K562 (cell line): ENCODE data around the gene HES5. TPM values are rescaled to one million over a fixed set of nuclear protein-coding genes. Genes with fewer than 3 reads are reported as not detected.

Source experiments
- ARID1B ChIP-seq: fragments of 450-650 bp; IDR thresholded peaks from 2 replicates; pipeline ENCODE4 v1.6.1; 2016; ENCODE audit warnings: antibody characterized with exemption, mild to moderate bottlenecking, inconsistent platforms
- ATF1 ChIP-seq, 2 experiments: fragments of 450-650 bp in 1 of 2; IDR thresholded peaks; 2 replicates each; pipeline ENCODE4 v1.6.1; 2016; ENCODE audit warnings: missing compliant biosample characterization in 1 of 2, missing genetic modification characterization in 1 of 2
- CBX2 ChIP-seq: fragments of 200-600 bp; sonication (generic); IDR thresholded peaks from one replicate; pipeline ENCODE4 v1.6.1; 2012; ENCODE audit warnings: mild to moderate bottlenecking, low read length, inconsistent platforms; ENCODE audit not compliant: insufficient read depth, poor library complexity, severe bottlenecking
- CHCHD3 ChIP-seq: fragments of 250-450 bp; sonication (Bioruptor Pico); IDR thresholded peaks from 2 replicates; pipeline ENCODE4 v2.1.2; 2022; ENCODE audit warnings: mild to moderate bottlenecking
- EP300 ChIP-seq: IDR thresholded peaks from 2 replicates; pipeline ENCODE4 v1.6.1; 2012; ENCODE audit warnings: low read length, improper control_type of control experiment
- FOXM1 ChIP-seq, 2 experiments: fragments of 450-650 bp in 1 of 2; sonication (generic) in 1 of 2; formaldehyde crosslinking in 1 of 2; IDR thresholded peaks; 2 replicates each; pipeline versions ENCODE4 v1.6.1 to v1.9.0; 2017 to 2022; ENCODE audit warnings: low read depth in 2 of 2, mild to moderate bottlenecking in 2 of 2, missing genetic modification reagents in 1 of 2, moderate library complexity in 1 of 2
- PHF21A ChIP-seq: fragments of 450-650 bp; IDR thresholded peaks from 2 replicates; pipeline ENCODE4 v1.6.1; 2017; ENCODE audit warnings: low read depth, borderline replicate concordance
- POLR2B ChIP-seq: fragments of 450-650 bp; IDR thresholded peaks from 2 replicates; pipeline ENCODE4 v1.6.1; 2018; ENCODE audit warnings: low read depth; ENCODE audit not compliant: partially characterized antibody
- PRPF4 ChIP-seq: fragments of 200-400 bp; formaldehyde crosslinking; IDR thresholded peaks from one replicate; pipeline ENCODE4 v1.6.1; 2017; ENCODE audit warnings: low read length, low read depth, mild to moderate bottlenecking; ENCODE audit not compliant: insufficient read depth, poor library complexity, severe bottlenecking
- SIRT6 ChIP-seq: IDR thresholded peaks from one replicate; pipeline ENCODE4 v1.6.1; 2012; ENCODE audit warnings: low read depth, mild to moderate bottlenecking, control low read depth, inconsistent platforms, low read length, moderate library complexity
- SMAD1 ChIP-seq: fragments of 150-350 bp; IDR thresholded peaks from 2 replicates; pipeline ENCODE4 v1.6.1; 2014; ENCODE audit warnings: low read length, low read depth; ENCODE audit not compliant: partially characterized antibody
- ZKSCAN3 ChIP-seq: fragments of 250-450 bp; sonication (Bioruptor Pico); IDR thresholded peaks from 2 replicates; pipeline ENCODE4 v1.4.0; 2020
- ZNF41 ChIP-seq: fragments of 250-450 bp; sonication (Bioruptor Pico); conservative IDR thresholded peaks from 2 replicates; pipeline ENCODE4 v1.4.0; 2020; ENCODE audit warnings: mild to moderate bottlenecking
- ZNF57 ChIP-seq: fragments of 450-650 bp; formaldehyde crosslinking; IDR thresholded peaks from 2 replicates; pipeline ENCODE4 v1.4.0; 2020; ENCODE audit warnings: mild to moderate bottlenecking, moderate library complexity
- ZZZ3 ChIP-seq: fragments of 450-650 bp; IDR thresholded peaks from 2 replicates; pipeline ENCODE4 v1.6.1; 2016; ENCODE audit warnings: antibody characterized with exemption, mild to moderate bottlenecking, moderate library complexity
- polyA plus RNA-seq, 8 experiments: library from polyadenylated mRNA; depleted of rRNA in 4 of 8; stranded (reverse) in 5 of 8; unstranded in 3 of 8; fragments of >200 nt; fragmentation: Nextera tagmentation in 2 of 8; fragmentation: Illumina TruSeq in 1 of 8; extraction: Ambion mirVana in 2 of 8; extraction: Trizol in 1 of 8; gene quantifications; 2 replicates each; pipeline versions ENCODE4 v1.2.1 to v1.2.3, GENCODE V29; 2011 to 2014; ENCODE audit warnings: inconsistent platforms in 1 of 8, missing spikeins in 1 of 8
- total RNA-seq, 7 experiments: library from RNA; depleted of rRNA in 6 of 7; stranded (reverse); fragments of >200 nt in 6 of 7; fragmentation: Illumina TruSeq in 2 of 7; extraction: Trizol in 2 of 7; gene quantifications; 2 replicates each; pipeline versions ENCODE4 v1.2.1 to v1.2.3, GENCODE V29; 2011 to 2021; ENCODE audit warnings: low replicate concordance in 1 of 7
- TF ChIP-seq, protein P1 (sequence below): fragments of 250-450 bp; sonication (Bioruptor Pico); IDR thresholded peaks from 2 replicates; pipeline ENCODE4 v1.5.0; 2021; ENCODE audit warnings: mild to moderate bottlenecking, borderline replicate concordance
- TF ChIP-seq, protein P2 (sequence below): fragments of 250-450 bp; sonication (Bioruptor Pico); IDR thresholded peaks from 2 replicates; pipeline ENCODE4 v1.5.1; 2021; ENCODE audit warnings: mild to moderate bottlenecking
- TF ChIP-seq, protein P3 (sequence below): fragments of 250-450 bp; sonication (Bioruptor Pico); IDR thresholded peaks from 2 replicates; pipeline ENCODE4 v1.8.0; 2022; ENCODE audit warnings: moderate library complexity, mild to moderate bottlenecking, inconsistent platforms
- TF ChIP-seq, protein P4 (sequence below): sonication (generic); formaldehyde crosslinking; IDR thresholded peaks from 2 replicates; pipeline ENCODE4 v1.8.0; 2022; ENCODE audit warnings: missing genetic modification reagents, mild to moderate bottlenecking, borderline replicate concordance

The HES5 gene
- total and polyA plus RNA-seq, 9 of the 15 experiments (the other 6 are each of a cell fraction or from before 2014, with no cell fraction given) = not detected

DNA sequence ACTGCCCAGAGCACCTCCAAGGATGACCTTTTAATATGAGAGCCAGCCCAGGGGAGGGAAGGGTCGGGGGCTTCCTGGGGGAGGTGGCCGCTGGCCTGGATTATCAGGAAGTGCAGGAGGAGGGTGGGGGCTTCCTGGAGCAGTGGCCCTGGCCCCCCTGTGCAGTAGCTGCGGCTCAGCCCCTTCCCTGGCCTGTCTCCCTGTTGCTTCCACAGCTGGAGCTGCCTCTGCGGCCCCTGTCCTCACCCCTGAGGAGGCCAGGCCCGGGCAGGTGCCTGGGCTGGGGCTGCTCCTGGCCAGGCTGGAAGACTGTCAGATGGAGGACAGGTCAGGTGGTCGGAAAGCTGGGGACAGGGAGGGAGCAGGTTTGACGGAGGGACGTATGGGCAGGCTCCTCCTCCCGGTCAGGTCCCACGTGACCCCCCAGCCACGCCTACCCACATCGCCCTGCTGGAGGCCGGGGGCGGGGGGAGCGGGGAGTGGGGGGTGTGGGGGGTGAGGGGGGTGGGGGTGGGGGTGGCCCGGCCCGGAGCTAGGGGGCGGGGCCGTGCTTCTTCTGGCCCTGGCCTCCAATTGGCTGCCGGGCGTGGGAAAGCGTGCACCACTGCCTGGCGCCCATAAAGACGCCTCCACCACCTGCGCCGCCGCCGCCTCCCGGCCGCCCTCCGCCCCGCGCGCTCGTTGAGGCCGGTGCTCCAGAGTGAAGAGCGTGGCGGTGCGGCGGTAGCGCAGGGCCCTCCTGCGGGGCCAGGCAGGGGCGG is 15.9 kb upstream of the HES5 start (continued):
- TF ChIP-seq, protein P1, sequence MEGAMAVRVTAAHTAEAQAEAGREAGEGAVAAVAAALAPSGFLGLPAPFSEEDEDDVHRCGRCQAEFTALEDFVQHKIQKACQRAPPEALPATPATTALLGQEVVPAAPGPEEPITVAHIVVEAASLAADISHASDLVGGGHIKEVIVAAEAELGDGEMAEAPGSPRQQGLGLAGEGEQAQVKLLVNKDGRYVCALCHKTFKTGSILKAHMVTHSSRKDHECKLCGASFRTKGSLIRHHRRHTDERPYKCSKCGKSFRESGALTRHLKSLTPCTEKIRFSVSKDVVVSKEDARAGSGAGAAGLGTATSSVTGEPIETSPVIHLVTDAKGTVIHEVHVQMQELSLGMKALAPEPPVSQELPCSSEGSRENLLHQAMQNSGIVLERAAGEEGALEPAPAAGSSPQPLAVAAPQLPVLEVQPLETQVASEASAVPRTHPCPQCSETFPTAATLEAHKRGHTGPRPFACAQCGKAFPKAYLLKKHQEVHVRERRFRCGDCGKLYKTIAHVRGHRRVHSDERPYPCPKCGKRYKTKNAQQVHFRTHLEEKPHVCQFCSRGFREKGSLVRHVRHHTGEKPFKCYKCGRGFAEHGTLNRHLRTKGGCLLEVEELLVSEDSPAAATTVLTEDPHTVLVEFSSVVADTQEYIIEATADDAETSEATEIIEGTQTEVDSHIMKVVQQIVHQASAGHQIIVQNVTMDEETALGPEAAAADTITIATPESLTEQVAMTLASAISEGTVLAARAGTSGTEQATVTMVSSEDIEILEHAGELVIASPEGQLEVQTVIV (CRISPR knock-in tag) = no peak
- TF ChIP-seq ZNF57 = no peak
- TF ChIP-seq, protein P2, sequence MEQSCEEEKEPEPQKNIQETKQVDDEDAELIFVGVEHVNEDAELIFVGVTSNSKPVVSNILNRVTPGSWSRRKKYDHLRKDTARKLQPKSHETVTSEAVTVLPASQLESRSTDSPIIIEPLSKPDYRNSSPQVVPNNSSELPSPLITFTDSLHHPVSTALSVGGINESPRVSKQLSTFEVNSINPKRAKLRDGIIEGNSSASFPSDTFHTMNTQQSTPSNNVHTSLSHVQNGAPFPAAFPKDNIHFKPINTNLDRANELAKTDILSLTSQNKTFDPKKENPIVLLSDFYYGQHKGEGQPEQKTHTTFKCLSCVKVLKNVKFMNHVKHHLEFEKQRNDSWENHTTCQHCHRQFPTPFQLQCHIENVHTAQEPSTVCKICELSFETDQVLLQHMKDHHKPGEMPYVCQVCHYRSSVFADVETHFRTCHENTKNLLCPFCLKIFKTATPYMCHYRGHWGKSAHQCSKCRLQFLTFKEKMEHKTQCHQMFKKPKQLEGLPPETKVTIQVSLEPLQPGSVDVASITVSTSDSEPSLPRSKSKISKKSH (CRISPR knock-in tag) = no peak
- TF ChIP-seq ZKSCAN3 (CRISPR knock-in tag) = no peak
- TF ChIP-seq CHCHD3 (CRISPR knock-in tag) = no peak
- no peak for TF ChIP-seq ZNF41 (CRISPR knock-in tag)
- TF ChIP-seq FOXM1 (IDR thresholded peaks at IDR 0.05; ENCODE audit: low read depth) = no peak
- TF ChIP-seq FOXM1 (CRISPR knock-in tag; IDR thresholded peaks at IDR 0.05; ENCODE audit: low read depth) = 0 out of 2 replicates have a peak, but pooled peaks have one; percentile 85
- TF ChIP-seq EP300 = no peak
- no peak for TF ChIP-seq ZZZ3
- TF ChIP-seq ARID1B = 0 out of 2 replicates have a peak, but pooled peaks have one; percentile 8
- no peak for TF ChIP-seq ATF1 (CRISPR knock-in tag; IDR thresholded peaks at IDR 0.05)
- no peak for TF ChIP-seq ATF1 (tag; IDR thresholded peaks at IDR 0.05)
- TF ChIP-seq, protein P3, sequence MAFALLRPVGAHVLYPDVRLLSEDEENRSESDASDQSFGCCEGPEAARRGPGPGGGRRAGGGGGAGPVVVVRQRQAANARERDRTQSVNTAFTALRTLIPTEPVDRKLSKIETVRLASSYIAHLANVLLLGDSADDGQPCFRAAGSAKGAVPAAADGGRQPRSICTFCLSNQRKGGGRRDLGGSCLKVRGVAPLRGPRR (CRISPR knock-in tag) = no peak
- peak; percentile 22 for TF ChIP-seq PRPF4
- TF ChIP-seq SIRT6 = no peak
- no peak for TF ChIP-seq CBX2
- 0 out of 2 replicates have a peak, but pooled peaks have one; percentile 39 for TF ChIP-seq PHF21A
- TF ChIP-seq, protein P4, sequence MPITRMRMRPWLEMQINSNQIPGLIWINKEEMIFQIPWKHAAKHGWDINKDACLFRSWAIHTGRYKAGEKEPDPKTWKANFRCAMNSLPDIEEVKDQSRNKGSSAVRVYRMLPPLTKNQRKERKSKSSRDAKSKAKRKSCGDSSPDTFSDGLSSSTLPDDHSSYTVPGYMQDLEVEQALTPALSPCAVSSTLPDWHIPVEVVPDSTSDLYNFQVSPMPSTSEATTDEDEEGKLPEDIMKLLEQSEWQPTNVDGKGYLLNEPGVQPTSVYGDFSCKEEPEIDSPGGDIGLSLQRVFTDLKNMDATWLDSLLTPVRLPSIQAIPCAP (CRISPR knock-in tag) = no peak
- TF ChIP-seq POLR2B = no peak
- no peak for TF ChIP-seq SMAD1
